Tibial artery (tissue), 4 donors: Measurements from ENCODE around the gene PICK1.

Source experiments
- DNase-seq, 2 donors: peaks; one replicate each; pipeline ENCODE4 v3.0.0-alpha.2; 2019
- H3K27ac ChIP-seq, 2 donors: fragments of 200-600 bp; sonication (generic) in 1 of 2; 1 replicate in 1 of 2; 2 replicates in 1 of 2; pipeline ENCODE4 v1.5.1; 2018 to 2019; ENCODE audit warnings: mild to moderate bottlenecking in 1 of 2
- H3K27me3 ChIP-seq, 2 donors: fragments of 200-600 bp; sonication (generic) in 1 of 2; one replicate each; pipeline versions ENCODE4 v1.5.1 to v1.6.0; 2016 to 2019
- H3K36me3 ChIP-seq, 3 donors: fragments of 200-600 bp; sonication (generic) in 2 of 3; one replicate each; pipeline ENCODE4 v1.5.1; 2016 to 2019; ENCODE audit warnings: mild to moderate bottlenecking in 2 of 3
- H3K4me1 ChIP-seq, 4 donors: fragments of 200-600 bp; sonication (generic) in 2 of 4; 1 replicate in 3 of 4; 2 replicates in 1 of 4; pipeline ENCODE4 v1.5.1; 2016 to 2019
- H3K4me3 ChIP-seq, 2 donors: fragments of 200-600 bp; sonication (generic) in 1 of 2; 1 replicate in 1 of 2; 2 replicates in 1 of 2; pipeline ENCODE4 v1.5.1; 2018 to 2019; ENCODE audit warnings: mild to moderate bottlenecking in 2 of 2
- H3K9me3 ChIP-seq, 3 donors: fragments of 200-600 bp; sonication (generic) in 1 of 3; one replicate each; pipeline ENCODE4 v1.5.1; 2016 to 2019
- intact Hi-C: fragments of 100-400 bp; cut with DNase I; formaldehyde crosslinking; loops from one replicate; pipeline ENCODE4 v1.15.0; 2023; ENCODE audit warnings: low total_unique reads
- TF ChIP-seq, protein P1 (sequence below), 2 experiments: fragments of 200-600 bp in 1 of 2; fragments of 450-650 bp in 1 of 2; IDR thresholded peaks; one replicate each; pipeline ENCODE4 v1.5.1; 2017 to 2019; ENCODE audit warnings: antibody characterized with exemption in 2 of 2, mild to moderate bottlenecking in 1 of 2, moderate library complexity in 1 of 2

PICK1 gene

DNA sequence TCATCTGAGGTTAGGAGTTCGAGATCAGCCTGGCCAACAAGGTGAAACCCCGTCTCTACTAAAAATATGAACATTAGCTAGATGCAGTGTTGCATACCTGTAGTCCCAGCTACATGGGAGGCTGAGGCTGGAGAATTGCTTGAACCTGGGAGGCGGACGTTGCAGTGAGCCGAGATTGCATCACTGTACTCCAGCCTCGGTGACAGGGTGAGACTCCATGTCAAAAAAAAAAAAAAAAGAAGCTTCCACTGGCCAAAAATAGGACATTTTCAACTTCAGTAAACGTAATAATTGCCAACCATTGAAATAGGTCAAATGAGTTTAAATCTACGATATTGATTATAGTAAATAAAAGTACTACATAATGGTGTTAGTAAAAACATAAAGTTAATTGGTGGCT is 46.4 kb downstream of the PICK1 start:
- Histone ChIP-seq H3K4me1 (peaks cover 0 to 11% (median 1%) of the 10 kb centered on the region in 4 donors), H3K4me3 (no peak overlapping the region), H3K27ac (no peak overlapping the region), H3K36me3 (no peaks in the 10 kb centered on the region), H3K27me3 (no peaks in the 10 kb centered on the region), H3K9me3 (no peaks in the 10 kb centered on the region)
- DNase-seq = no peak
- TF ChIP-seq, protein P1, sequence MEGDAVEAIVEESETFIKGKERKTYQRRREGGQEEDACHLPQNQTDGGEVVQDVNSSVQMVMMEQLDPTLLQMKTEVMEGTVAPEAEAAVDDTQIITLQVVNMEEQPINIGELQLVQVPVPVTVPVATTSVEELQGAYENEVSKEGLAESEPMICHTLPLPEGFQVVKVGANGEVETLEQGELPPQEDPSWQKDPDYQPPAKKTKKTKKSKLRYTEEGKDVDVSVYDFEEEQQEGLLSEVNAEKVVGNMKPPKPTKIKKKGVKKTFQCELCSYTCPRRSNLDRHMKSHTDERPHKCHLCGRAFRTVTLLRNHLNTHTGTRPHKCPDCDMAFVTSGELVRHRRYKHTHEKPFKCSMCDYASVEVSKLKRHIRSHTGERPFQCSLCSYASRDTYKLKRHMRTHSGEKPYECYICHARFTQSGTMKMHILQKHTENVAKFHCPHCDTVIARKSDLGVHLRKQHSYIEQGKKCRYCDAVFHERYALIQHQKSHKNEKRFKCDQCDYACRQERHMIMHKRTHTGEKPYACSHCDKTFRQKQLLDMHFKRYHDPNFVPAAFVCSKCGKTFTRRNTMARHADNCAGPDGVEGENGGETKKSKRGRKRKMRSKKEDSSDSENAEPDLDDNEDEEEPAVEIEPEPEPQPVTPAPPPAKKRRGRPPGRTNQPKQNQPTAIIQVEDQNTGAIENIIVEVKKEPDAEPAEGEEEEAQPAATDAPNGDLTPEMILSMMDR (IDR thresholded peaks at IDR 0.05) = no peak
- intact Hi-C loops = no loop called here

DNA sequence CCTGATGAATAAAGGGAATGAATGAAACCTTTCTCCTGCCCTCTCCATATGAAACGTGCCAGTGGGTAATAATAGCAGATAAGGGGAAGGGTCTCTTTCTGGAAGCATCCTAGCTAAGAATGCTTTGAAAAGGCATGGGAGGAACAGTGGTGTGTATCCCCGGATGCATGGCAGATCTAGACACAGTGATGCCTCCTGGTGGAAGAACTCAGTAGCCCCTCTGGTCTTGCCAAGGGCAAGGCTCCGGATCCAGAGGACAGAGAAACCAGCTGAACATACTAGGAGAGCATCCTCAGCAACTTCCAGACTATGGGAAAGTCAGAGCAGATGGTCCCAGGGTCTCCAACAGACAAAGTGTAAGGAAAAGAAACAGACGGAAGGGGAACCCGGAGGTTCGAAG is 46.9 kb downstream of the PICK1 start:
- H3K27me3 ChIP-seq = no peaks in the 10 kb centered on the region
- H3K27ac ChIP-seq = no peak overlapping the region
- TF ChIP-seq, protein P1 (IDR thresholded peaks at IDR 0.05) = peak; percentile 28 to 35
- H3K4me1 ChIP-seq = peaks cover 0 to 8% (median 0%) of the 10 kb centered on the region in 4 donors
- H3K4me3 ChIP-seq = no peak overlapping the region
- no peak for DNase-seq
- no peaks in the 10 kb centered on the region for H3K36me3 ChIP-seq
- intact Hi-C loops = no loop called here
- H3K9me3 ChIP-seq = no peaks in the 10 kb centered on the region

DNA sequence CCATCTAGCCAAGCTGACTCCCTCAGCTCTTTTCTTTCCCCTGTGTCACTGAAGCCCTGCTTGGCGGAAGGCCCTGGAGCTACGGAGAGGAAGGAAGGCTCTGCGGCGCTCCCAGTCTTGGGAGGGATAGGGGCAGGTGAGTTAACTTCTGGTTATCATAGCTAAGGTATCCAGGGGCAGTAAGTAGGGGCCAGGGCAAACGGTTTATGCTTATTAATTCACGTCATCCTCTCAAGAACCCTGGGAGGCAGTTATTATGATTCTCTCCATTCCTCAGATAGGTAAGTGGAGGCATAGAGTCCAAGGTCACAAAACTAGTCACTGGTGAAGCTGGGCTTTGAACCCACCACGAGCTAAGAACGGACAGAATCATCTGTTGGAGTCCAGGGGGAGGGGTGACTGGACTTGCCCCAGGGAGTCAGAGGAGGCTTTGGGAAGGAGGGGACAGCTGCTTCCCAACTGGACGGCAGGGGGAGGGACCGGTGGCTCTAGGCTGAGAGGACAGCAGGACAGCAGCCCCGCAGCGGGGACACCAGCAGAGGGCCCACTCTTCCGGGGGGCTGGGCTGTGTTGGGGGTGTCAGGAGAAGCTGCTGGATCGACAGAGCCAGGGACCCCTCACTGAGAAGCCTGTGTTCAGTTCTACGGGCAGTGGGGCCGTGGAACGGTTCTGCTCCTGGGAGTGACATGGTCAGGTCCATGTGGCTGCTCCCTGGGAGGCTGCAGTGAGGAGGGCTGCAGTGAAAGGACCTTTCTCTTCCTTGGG is 49.8 kb downstream of the PICK1 start:
- Histone ChIP-seq H3K27me3 (no peaks in the 10 kb centered on the region), H3K4me3 (no peak overlapping the region), H3K27ac (no peak overlapping the region), H3K4me1 (peaks cover 0 to 8% (median 0%) of the 10 kb centered on the region in 4 donors), H3K9me3 (no peaks in the 10 kb centered on the region), H3K36me3 (peaks cover 0 to 6% (median 5%) of the 10 kb centered on the region in 3 donors)
- intact Hi-C loops = no loop called here
- TF ChIP-seq, protein P1 (IDR thresholded peaks at IDR 0.05) = no peak
- no peak for DNase-seq

DNA sequence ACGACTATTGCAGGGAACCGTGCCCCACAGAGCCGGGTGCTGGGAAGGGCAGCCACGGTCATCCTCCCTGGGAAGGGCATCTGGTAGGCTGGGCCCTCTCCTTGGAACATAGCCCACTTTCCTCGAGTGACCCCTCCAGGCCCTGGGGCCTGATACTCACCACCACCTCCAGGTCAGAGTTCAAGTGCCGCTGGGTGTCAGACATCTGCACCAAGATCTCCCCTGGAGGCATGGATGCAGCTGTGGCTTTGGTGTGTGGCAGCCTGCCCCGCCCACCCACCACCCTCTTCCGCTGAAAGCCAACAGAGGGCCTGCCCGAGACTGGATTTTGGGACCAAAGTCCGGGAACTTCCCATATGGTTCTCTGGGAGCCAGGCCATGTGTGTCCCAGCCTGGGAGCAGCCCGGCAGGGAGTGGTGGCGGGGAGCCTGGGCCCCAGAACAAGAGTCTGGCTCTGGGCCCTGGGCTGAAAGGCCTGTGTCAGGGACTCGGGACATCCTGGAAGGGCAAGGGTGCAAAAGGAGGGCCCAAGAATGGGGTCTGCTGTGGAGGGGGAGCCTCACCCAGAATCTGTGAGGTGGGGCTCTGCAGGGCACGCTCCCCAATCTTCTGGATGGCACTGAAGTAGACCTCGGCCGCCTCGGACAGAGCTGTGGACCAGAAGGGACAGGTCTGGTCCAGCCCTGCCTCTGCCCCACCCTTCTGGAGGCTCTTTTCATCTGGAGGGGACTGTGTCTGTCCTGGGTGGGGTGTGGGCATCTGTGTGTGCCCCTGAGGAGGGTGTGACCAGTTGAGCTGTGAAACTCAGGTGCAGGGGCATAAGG is 50.7 kb downstream of the PICK1 start:
- intact Hi-C loops = no loop called here
- Histone ChIP-seq H3K27me3 (no peaks in the 10 kb centered on the region), H3K4me3 (no peak overlapping the region), H3K36me3 (peaks cover 0 to 15% (median 11%) of the 10 kb centered on the region in 3 donors), H3K9me3 (no peaks in the 10 kb centered on the region), H3K27ac (no peak overlapping the region), H3K4me1 (peaks cover 0 to 8% (median 0%) of the 10 kb centered on the region in 4 donors)
- TF ChIP-seq, protein P1 (IDR thresholded peaks at IDR 0.05) = no peak
- DNase-seq = no peak

DNA sequence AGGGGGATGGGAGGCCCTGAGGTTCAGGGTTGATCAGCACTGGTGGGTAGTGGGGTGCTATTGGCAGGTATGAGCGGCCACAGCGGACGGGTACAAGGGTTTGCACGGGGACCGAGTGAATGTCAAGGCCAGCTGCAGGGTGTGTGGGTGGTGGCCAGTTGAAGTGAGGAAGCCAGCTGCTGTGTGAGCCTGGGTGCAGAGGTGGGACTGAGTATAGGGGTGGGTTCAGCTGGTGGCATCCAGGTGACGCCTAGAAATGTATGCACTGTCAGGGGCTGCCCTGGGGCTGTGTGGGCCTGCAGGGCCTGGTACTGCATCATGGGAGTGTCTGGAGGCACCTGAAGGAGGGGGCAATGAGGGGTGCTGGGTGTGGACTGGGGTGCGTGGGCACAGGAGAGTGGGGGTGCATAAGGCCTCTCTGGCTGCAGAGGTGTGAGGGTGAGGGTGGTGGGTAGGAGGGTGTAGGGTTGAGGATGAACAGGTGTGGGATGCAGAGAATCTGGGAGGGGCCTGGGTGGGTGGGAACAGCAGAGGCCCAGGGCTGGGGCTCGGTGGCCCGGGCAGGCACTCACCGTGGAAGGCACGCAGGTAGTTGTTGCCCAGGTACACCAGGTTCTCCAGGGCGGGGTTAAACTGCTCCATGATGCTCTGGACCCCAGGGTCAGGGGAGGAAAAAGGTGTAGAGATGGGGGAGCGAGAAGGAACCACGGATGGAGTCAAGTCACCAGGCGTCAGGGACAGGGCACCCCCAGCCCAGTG is 51.5 kb downstream of the PICK1 start:
- H3K4me3 ChIP-seq = no peak overlapping the region
- no peaks in the 10 kb centered on the region for H3K27me3 ChIP-seq
- TF ChIP-seq, protein P1 (IDR thresholded peaks at IDR 0.05) = no peak
- intact Hi-C loops = no loop called here
- no peaks in the 10 kb centered on the region for H3K9me3 ChIP-seq
- no peak overlapping the region for H3K27ac ChIP-seq
- peaks cover 0 to 8% (median 0%) of the 10 kb centered on the region in 4 donors for H3K4me1 ChIP-seq
- H3K36me3 ChIP-seq = peaks cover 0 to 21% (median 11%) of the 10 kb centered on the region in 3 donors
- DNase-seq = no peak
